HG03460 (cell line): Measurements from ENCODE around the gene SACS.
"Not testable (repeated sequence)": the region's sequence is repeated elsewhere in the genome, so short reads cannot be mapped to it uniquely, and the experiment has no call there.

Experiments used
- ATAC-seq: cut with Tn5 transposase; IDR thresholded peaks from one replicate; pipeline ENCODE4 v1.9.1; 2021; ENCODE audit not compliant: unreplicated experiment

The SACS gene

DNA sequence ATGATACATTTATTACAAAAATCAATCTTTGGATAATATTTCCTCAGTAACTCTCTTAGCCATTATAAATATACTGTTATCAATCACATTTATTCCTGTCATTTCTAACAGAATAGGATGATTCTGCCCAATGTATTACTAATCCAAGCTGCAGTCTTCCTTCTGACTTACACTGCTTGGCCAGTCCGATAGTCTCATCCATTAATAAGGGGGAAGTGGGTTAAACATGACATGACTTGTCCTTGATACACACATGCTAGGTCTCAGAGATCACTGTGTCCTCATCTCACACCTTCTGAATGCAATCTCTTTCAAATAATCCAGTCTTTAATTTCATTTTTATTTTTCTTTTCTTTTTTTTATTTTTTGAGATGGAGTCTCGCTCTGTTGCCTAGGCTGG, 18.8 kb downstream of the SACS start:
- ATAC-seq, result no peak

DNA sequence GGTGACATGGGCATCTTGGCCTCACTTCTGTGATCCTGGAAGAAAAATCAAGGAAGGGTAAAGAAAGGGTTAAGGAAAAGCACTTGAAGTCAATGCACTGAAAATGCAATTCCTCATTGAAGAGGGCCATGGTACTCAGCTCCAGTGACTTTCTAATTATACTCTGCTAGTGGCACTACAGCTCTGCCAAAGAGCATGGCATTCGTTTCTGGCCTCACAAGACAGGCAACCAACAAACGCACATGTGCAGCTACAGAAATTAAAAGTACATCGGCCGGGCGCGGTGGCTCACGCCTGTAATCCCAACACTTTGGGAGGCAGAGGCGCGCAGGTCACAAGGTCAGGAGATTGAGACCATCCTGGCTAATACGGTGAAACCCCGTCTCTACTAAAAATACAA, 21.8 kb downstream of the SACS start:
- no peak for ATAC-seq

GRCh38 chr13:23411220-23411619, 22.3 kb downstream of the SACS start:
- no peak for ATAC-seq

DNA sequence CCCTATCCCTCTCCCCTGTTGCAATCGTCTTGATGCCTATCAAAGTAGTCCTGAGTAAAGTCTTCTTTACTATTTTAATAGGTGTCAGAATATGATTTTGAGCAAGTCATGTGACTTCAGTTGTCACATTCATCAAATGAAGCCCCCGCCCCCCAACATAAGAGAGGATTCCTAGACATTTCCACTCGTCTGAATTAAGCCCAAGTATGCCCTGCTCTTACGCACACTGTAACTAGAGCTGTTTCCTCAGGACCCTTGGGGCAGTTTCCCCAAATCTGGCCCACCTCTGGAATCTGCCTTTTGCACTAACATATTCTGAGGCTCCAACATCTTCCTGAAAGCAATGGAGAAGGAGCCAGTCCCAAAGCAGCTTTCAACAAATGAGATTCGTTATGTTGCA, 25.5 kb downstream of the SACS start:
- ATAC-seq, result no peak

- not testable (repeated sequence) for ATAC-seq
Measured at GRCh38 chr13:23401156-23401555, 32.3 kb downstream of the SACS start.

DNA sequence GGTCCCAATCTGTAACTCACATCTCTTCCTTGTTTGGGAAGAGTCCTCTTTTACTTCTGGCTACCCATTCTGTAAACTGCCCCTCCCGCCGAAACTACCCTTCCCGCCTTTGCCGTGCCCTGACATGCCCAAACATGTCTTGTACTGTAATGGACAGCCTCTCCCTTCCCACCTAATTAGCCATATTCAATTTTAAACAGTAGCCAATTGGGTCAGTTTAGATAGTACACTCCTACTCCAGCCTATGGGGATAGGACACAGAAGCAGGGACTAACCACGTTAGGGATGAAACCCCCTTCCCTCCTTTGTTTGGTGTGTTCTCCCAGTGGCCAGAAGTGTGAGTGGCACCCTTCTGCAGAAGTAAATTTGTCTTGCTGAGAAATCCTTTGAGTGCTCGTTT, 34.2 kb downstream of the SACS start:
- ATAC-seq, result no peak

DNA sequence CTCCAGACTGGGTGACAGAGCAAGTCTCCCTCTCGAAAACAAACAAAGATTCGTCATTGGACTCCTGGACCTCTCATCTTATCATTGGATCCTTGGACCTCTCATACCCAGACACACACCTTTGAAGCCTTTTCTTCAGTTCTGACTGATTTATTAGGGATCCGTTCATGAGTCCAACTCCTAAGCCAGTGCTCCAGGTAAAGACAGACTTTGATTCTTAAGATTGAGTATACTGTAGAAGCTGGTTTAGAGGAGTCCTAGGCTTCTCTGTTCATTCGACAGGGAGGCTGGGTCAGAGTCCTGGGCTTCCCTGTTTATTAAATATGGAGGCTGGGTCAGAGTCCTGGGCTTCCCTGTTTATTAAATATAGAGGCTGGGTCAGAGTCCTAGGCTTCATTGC, 38.7 kb downstream of the SACS start:
- ATAC-seq, result no peak

- ATAC-seq, result no peak
Measured at GRCh38 chr13:23392925-23393645, 40.4 kb downstream of the SACS start.

DNA sequence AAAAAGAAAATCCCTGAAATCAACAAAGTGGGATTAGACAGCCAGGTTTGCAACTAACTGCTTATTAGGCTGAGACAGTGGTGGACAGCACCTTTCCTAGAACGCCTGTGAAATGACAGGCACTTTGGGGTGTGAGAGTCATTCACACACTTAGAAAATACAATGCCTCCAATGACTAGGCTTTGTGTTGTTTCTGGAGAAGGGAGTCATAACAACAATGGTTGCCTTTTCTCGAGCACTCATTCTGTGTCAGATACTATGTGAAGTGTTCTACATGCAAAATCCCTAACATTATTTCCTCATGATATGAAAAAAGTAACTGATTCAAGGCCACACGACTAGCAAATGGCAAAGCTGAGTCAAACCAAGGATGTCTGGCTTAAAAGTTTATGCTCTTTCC, 41.2 kb downstream of the SACS start:
- no peak for ATAC-seq

DNA sequence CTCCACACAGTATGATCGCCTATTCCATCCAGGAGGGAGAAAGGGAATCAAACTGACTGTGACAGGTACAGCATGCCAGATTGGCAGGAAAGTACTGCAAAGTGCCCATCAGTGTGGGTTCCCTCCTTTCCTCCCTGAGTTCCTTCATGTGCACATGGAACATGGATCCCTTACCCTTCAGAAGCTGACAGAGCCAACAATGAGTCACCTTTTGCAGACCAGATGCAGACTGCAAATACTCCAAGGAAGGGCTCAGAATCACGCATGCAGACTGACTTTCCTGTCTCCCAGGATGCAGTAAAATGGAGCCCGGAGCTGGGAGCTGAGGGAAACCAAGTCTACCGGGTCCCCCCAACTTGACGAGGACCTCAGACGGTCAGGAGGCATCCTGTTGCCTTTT, 41.8 kb downstream of the SACS start:
- no peak for ATAC-seq

DNA sequence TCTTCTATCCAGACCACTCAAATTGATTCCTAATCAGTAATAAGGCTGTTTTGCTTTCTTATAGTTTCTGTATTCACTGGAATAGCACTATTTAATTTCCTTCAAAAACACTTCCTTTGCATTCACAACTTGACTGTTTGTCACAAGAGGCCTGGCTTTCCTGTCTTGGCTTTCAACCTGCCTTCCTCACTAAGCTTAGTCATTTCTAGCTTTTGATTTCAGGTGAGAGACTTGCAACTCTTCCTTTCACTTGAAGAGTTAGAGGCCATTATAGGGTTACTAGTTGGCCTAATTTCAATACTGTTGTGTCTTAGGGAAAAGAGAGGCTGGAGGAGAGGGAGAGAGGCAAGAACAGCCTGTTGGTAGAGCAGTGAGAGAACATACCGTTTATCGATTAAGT, 47.0 kb downstream of the SACS start:
- ATAC-seq, result no peak

GRCh38 chr13:23385931-23386330, 47.6 kb downstream of the SACS start:
- no peak for ATAC-seq

DNA sequence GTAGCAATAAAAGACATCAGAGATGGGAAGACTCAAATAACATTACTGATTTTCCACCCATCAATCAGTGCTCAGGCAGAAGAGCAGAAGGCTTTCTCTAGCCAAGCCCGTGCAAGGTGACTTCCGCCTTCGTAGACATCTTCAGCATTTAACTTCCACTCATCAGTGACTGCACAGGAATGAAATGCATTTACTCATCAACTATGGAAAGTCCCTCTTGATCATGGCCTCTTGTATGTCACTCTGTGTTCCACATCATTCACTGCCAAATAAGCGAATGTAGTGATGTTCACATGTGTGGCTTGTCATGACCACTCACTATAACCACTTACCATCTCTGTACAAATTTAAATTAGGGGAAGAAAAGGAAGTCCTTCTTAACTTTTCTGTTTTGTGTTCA, 49.4 kb downstream of the SACS start:
- ATAC-seq, result peak; percentile 87

DNA sequence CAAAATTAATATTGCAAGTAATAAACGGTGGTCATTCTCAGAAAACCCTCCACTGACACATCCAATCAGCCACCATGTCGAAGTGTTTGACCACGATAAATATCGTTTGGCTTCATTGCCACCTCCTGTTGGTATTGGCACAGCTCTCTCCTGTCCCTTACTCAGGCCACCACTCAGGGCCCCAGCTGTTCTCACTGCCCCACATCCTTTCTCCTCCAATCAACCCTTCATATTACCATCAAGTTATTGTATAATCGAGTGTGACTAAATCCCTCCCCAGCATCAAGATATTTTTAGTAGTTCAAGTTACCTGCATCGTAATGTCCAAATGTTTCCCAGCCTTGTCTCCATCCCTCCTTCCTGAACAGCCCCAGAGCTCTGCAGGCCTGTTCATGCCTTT, 50.4 kb downstream of the SACS start:
- no peak for ATAC-seq

- ATAC-seq, result no peak
Measured at GRCh38 chr13:23381866-23382265, 51.6 kb downstream of the SACS start.

- no peak for ATAC-seq
Measured at GRCh38 chr13:23380534-23380933, 53.0 kb downstream of the SACS start.

DNA sequence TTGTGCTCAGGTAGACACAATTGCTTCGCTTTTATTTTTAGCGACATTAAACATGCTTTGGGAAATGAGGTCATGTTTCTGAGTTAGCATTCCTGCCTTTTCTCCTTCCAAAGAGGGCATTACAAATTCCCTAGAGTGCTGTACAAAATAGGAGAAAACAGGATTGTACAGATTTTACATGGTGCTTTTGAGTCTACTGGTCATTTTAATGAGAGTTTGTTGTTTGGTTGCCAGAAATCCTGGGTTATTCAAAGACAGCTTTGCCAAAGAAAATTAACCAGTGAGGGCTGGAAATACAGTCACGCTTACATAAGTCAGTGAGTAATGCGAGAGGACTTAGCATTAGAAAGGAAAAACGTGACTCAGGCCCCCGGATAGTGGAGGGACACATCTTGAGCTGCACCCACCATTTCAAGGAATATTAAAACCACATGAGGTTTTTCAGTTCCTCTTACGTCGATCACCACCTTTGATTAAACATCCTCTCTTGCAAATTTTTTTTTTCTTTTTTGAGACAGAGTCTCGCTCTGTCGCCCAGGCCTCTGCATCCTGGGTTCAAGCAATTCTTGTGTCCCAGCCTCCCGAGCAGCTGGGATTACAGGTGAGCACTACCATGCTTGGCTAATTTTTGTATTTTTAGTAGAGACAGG, 55.4 kb downstream of the SACS start:
- no peak for ATAC-seq

- no peak for ATAC-seq
Measured at GRCh38 chr13:23377579-23377978, 55.9 kb downstream of the SACS start.

GRCh38 chr13:23375001-23375971, 58.2 kb downstream of the SACS start:
- peak; percentile 83 for ATAC-seq

- no peak for ATAC-seq
Measured at GRCh38 chr13:23372264-23372906, 61.1 kb downstream of the SACS start.

GRCh38 chr13:23367907-23368306, 65.6 kb downstream of the SACS start:
- ATAC-seq, result no peak
